MM.1S (cell line): ENCODE data around the gene BTBD9.

Experiments
- CTCF ChIP-seq: fragments of 300-600 bp; sonication (generic); IDR thresholded peaks from 2 replicates; pipeline ENCODE4 v1.5.1; 2016; ENCODE audit warnings: antibody characterized with exemption, low read length, mixed read lengths
- EZH2 ChIP-seq: fragments of 300-600 bp; sonication (generic); optimal IDR thresholded peaks from 2 replicates; pipeline ENCODE3; 2017; ENCODE audit warnings: low read depth, mild to moderate bottlenecking, antibody characterized with exemption, low read length, mixed read lengths

- TF ChIP-seq CTCF = no peak
- TF ChIP-seq EZH2 = no peak
These were observed 179.5 kb downstream of the BTBD9 start for GRCh38 chr6:38460186-38460585.
